Osteoblast (primary cell): Measurements from ENCODE around the gene HCFC1. TPM values are rescaled to one million over a fixed set of nuclear protein-coding genes. Genes with fewer than 3 reads are reported as not detected.

ENCODE experiments used
- DNase-seq: peaks from one replicate; pipeline ENCODE4 v3.0.0; 2011; ENCODE audit warnings: low spot score, mixed read lengths; ENCODE audit not compliant: insufficient read length; ENCODE audit errors: missing footprints
- H2AFZ ChIP-seq: 2 replicates; pipeline ENCODE4 v1.6.0; 2011; ENCODE audit warnings: mild to moderate bottlenecking, low read length
- H3K27ac ChIP-seq: 2 replicates; pipeline ENCODE4 v1.5.1; 2011; ENCODE audit warnings: mild to moderate bottlenecking, low read depth, low read length, moderate library complexity
- H3K27me3 ChIP-seq: 2 replicates; pipeline ENCODE4 v1.6.0; 2012; ENCODE audit warnings: mild to moderate bottlenecking, control low read depth, inconsistent platforms, low read length, moderate library complexity; ENCODE audit not compliant: insufficient read depth
- H3K36me3 ChIP-seq: 2 replicates; pipeline ENCODE4 v1.5.1; 2011; ENCODE audit warnings: mild to moderate bottlenecking, low read length, control low read depth, moderate library complexity; ENCODE audit not compliant: insufficient read depth
- H3K4me1 ChIP-seq: 2 replicates; pipeline ENCODE4 v1.5.1; 2011; ENCODE audit warnings: mild to moderate bottlenecking, low read length, control low read depth, moderate library complexity; ENCODE audit not compliant: insufficient read depth
- H3K4me2 ChIP-seq: 2 replicates; pipeline ENCODE4 v1.6.0; 2011; ENCODE audit warnings: mild to moderate bottlenecking, low read length; ENCODE audit not compliant: insufficient read depth
- H3K4me3 ChIP-seq: fragments of 200-600 bp; sonication (generic); 3 replicates; pipeline ENCODE4 v1.5.1; 2012; ENCODE audit warnings: mild to moderate bottlenecking, low read length, inconsistent platforms; ENCODE audit not compliant: insufficient read depth
- H3K79me2 ChIP-seq: 2 replicates; pipeline ENCODE4 v1.6.0; 2012; ENCODE audit warnings: mild to moderate bottlenecking, low read length, control low read depth, inconsistent platforms; ENCODE audit not compliant: insufficient read depth
- H3K9me3 ChIP-seq: 2 replicates; pipeline ENCODE4 v1.5.1; 2011; ENCODE audit warnings: low read depth, low read length, control low read depth
- H4K20me1 ChIP-seq: 2 replicates; pipeline ENCODE4 v1.6.0; 2012; ENCODE audit warnings: mild to moderate bottlenecking, low read length, control low read depth; ENCODE audit not compliant: insufficient read depth
- CTCF ChIP-seq: IDR thresholded peaks from 2 replicates; pipeline ENCODE4 v1.5.1; 2011; ENCODE audit warnings: mild to moderate bottlenecking, low read depth, low read length, moderate library complexity; ENCODE audit errors: extremely low read depth
- total RNA-seq: library from RNA; depleted of rRNA; stranded (reverse); fragments of >200 nt; gene quantifications from 2 replicates; pipeline ENCODE4 v1.2.3, GENCODE V29; 2012

The HCFC1 gene
- total RNA-seq, 1 donor, result 24.6 TPM

- Histone ChIP-seq H3K36me3 (peaks cover 62% of the 10 kb centered on the region), H3K79me2 (no peaks in the 10 kb centered on the region), H3K27ac (no peak overlapping the region), H2AFZ (no peak overlapping the region), H3K4me1 (no peaks in the 10 kb centered on the region), H3K9me3 (no peaks in the 10 kb centered on the region), H3K27me3 (no peaks in the 10 kb centered on the region), H3K4me2 (no peak overlapping the region), H3K4me3 (no peak overlapping the region), H4K20me1 (no peaks in the 10 kb centered on the region)
- no peak for DNase-seq
- TF ChIP-seq CTCF, result no peak
Measured at GRCh38 chrX:153951683-153952372, 19.8 kb downstream of the HCFC1 start.

GRCh38 chrX:153950127-153950526 is 21.5 kb downstream of the HCFC1 start:
- no peak overlapping the region for H3K4me2 ChIP-seq
- no peak overlapping the region for H3K4me3 ChIP-seq
- no peaks in the 10 kb centered on the region for H3K27me3 ChIP-seq
- no peak overlapping the region for H3K27ac ChIP-seq
- H3K4me1 ChIP-seq, result no peaks in the 10 kb centered on the region
- no peaks in the 10 kb centered on the region for H3K79me2 ChIP-seq
- DNase-seq, result no peak
- H3K9me3 ChIP-seq, result no peaks in the 10 kb centered on the region
- H3K36me3 ChIP-seq, result peaks cover 53% of the 10 kb centered on the region
- TF ChIP-seq CTCF, result no peak
- H4K20me1 ChIP-seq, result no peaks in the 10 kb centered on the region
- H2AFZ ChIP-seq, result no peak overlapping the region

GRCh38 chrX:153948847-153949805 is 22.5 kb downstream of the HCFC1 start:
- Histone ChIP-seq H4K20me1 (no peaks in the 10 kb centered on the region), H3K4me1 (no peaks in the 10 kb centered on the region), H3K79me2 (no peaks in the 10 kb centered on the region), H3K4me2 (no peak overlapping the region), H3K27me3 (no peaks in the 10 kb centered on the region), H3K9me3 (no peaks in the 10 kb centered on the region), H3K27ac (no peak overlapping the region), H3K36me3 (peaks cover 44% of the 10 kb centered on the region), H2AFZ (no peak overlapping the region), H3K4me3 (no peak overlapping the region)
- TF ChIP-seq CTCF, result no peak
- DNase-seq, result no peak

GRCh38 chrX:153948002-153948466 is 23.6 kb downstream of the HCFC1 start:
- DNase-seq, result no peak
- no peak overlapping the region for H3K4me2 ChIP-seq
- H3K36me3 ChIP-seq, result peaks cover 35% of the 10 kb centered on the region
- no peak overlapping the region for H3K4me3 ChIP-seq
- no peak overlapping the region for H3K27ac ChIP-seq
- H2AFZ ChIP-seq, result no peak overlapping the region
- no peak for TF ChIP-seq CTCF
- no peaks in the 10 kb centered on the region for H3K4me1 ChIP-seq
- no peaks in the 10 kb centered on the region for H3K27me3 ChIP-seq
- no peaks in the 10 kb centered on the region for H4K20me1 ChIP-seq
- H3K9me3 ChIP-seq, result no peaks in the 10 kb centered on the region
- no peaks in the 10 kb centered on the region for H3K79me2 ChIP-seq
